WTC11 (cell line): ENCODE results near the gene FBN3.

Source experiments
- CREM ChIP-seq: sonication (generic); formaldehyde crosslinking; IDR thresholded peaks from 2 replicates; pipeline ENCODE4 v1.8.1; 2022; ENCODE audit warnings: mild to moderate bottlenecking, missing genetic modification reagents, moderate library complexity
- NFYB ChIP-seq: sonication (generic); formaldehyde crosslinking; conservative IDR thresholded peaks from 2 replicates; pipeline ENCODE4 v1.8.0; 2022; ENCODE audit warnings: low read depth, missing genetic modification reagents
- ZNF138 ChIP-seq: sonication (generic); formaldehyde crosslinking; conservative IDR thresholded peaks from 2 replicates; pipeline ENCODE4 v1.8.1; 2022; ENCODE audit warnings: mild to moderate bottlenecking, moderate library complexity, missing genetic modification reagents
- TF ChIP-seq, protein P1 (sequence below): fragments of 200-600 bp; IDR thresholded peaks from 2 replicates; pipeline ENCODE4 v1.8.0; 2022; ENCODE audit warnings: antibody characterized with exemption
- TF ChIP-seq, protein P2 (sequence below): sonication (generic); formaldehyde crosslinking; IDR thresholded peaks from 2 replicates; pipeline ENCODE4 v1.8.1; 2022; ENCODE audit warnings: missing genetic modification reagents, borderline replicate concordance
- TF ChIP-seq, protein P3 (sequence below): fragments of 250-450 bp; sonication (Bioruptor Pico); IDR thresholded peaks from 2 replicates; pipeline ENCODE4 v1.9.0; 2021; ENCODE audit warnings: mild to moderate bottlenecking, borderline replicate concordance
- TF ChIP-seq, protein P4 (sequence below): sonication (generic); formaldehyde crosslinking; IDR thresholded peaks from 2 replicates; pipeline ENCODE4 v1.8.1; 2022; ENCODE audit warnings: mild to moderate bottlenecking, missing genetic modification reagents, moderate library complexity, borderline replicate concordance
- TF ChIP-seq, protein P5 (sequence below): sonication (generic); formaldehyde crosslinking; IDR thresholded peaks from 2 replicates; pipeline ENCODE4 v1.8.0; 2023; ENCODE audit warnings: missing genetic modification reagents
- TF ChIP-seq, protein P6 (sequence below): sonication (generic); formaldehyde crosslinking; IDR thresholded peaks from 2 replicates; pipeline ENCODE4 v1.8.1; 2023; ENCODE audit warnings: mild to moderate bottlenecking, missing genetic modification reagents, moderate library complexity
- TF ChIP-seq, protein P7 (sequence below): sonication (generic); formaldehyde crosslinking; IDR thresholded peaks from 2 replicates; pipeline ENCODE4 v1.8.0; 2022; ENCODE audit warnings: mild to moderate bottlenecking, missing genetic modification reagents
- TF ChIP-seq, protein P8 (sequence below): fragments of 250-450 bp; sonication (Bioruptor Pico); conservative IDR thresholded peaks from 2 replicates; pipeline ENCODE4 v1.9.0; 2021; ENCODE audit warnings: mild to moderate bottlenecking

DNA sequence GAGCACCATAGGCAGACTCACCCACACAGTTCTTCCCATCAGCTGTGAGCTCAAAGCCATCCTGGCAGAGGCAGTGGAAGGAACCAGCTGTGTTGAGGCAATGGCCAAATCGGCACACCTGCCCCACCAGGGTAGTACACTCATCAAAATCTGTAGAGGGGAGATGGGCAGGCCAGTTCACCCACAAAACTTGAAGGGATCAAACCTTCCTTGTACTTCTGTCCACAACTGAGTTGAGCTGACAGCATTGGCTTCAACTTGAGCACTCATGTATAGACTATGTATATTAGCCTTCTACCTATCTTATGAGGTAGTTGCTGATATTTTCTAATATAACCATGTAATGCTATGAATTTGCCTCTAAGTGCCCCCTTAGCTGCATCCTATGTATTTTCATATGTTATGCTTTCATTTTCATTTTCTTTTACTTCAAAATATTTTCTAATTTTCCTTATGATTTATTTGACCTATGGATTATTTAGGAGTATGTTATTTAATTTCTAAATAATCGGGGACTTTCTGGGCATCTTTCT lies 54.0 kb downstream of the FBN3 start:
- TF ChIP-seq, protein P1, sequence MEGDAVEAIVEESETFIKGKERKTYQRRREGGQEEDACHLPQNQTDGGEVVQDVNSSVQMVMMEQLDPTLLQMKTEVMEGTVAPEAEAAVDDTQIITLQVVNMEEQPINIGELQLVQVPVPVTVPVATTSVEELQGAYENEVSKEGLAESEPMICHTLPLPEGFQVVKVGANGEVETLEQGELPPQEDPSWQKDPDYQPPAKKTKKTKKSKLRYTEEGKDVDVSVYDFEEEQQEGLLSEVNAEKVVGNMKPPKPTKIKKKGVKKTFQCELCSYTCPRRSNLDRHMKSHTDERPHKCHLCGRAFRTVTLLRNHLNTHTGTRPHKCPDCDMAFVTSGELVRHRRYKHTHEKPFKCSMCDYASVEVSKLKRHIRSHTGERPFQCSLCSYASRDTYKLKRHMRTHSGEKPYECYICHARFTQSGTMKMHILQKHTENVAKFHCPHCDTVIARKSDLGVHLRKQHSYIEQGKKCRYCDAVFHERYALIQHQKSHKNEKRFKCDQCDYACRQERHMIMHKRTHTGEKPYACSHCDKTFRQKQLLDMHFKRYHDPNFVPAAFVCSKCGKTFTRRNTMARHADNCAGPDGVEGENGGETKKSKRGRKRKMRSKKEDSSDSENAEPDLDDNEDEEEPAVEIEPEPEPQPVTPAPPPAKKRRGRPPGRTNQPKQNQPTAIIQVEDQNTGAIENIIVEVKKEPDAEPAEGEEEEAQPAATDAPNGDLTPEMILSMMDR, result no peak
- TF ChIP-seq, protein P2, sequence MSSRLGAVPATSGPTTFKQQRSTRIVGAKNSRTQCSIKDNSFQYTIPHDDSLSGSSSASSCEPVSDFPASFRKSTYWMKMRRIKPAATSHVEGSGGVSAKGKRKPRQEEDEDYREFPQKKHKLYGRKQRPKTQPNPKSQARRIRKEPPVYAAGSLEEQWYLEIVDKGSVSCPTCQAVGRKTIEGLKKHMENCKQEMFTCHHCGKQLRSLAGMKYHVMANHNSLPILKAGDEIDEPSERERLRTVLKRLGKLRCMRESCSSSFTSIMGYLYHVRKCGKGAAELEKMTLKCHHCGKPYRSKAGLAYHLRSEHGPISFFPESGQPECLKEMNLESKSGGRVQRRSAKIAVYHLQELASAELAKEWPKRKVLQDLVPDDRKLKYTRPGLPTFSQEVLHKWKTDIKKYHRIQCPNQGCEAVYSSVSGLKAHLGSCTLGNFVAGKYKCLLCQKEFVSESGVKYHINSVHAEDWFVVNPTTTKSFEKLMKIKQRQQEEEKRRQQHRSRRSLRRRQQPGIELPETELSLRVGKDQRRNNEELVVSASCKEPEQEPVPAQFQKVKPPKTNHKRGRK (CRISPR knock-in tag), result no peak
- TF ChIP-seq ZNF138 (CRISPR knock-in tag) (no peak), NFYB (CRISPR knock-in tag) (no peak), CREM (CRISPR knock-in tag) (no peak)
- TF ChIP-seq, protein P3, sequence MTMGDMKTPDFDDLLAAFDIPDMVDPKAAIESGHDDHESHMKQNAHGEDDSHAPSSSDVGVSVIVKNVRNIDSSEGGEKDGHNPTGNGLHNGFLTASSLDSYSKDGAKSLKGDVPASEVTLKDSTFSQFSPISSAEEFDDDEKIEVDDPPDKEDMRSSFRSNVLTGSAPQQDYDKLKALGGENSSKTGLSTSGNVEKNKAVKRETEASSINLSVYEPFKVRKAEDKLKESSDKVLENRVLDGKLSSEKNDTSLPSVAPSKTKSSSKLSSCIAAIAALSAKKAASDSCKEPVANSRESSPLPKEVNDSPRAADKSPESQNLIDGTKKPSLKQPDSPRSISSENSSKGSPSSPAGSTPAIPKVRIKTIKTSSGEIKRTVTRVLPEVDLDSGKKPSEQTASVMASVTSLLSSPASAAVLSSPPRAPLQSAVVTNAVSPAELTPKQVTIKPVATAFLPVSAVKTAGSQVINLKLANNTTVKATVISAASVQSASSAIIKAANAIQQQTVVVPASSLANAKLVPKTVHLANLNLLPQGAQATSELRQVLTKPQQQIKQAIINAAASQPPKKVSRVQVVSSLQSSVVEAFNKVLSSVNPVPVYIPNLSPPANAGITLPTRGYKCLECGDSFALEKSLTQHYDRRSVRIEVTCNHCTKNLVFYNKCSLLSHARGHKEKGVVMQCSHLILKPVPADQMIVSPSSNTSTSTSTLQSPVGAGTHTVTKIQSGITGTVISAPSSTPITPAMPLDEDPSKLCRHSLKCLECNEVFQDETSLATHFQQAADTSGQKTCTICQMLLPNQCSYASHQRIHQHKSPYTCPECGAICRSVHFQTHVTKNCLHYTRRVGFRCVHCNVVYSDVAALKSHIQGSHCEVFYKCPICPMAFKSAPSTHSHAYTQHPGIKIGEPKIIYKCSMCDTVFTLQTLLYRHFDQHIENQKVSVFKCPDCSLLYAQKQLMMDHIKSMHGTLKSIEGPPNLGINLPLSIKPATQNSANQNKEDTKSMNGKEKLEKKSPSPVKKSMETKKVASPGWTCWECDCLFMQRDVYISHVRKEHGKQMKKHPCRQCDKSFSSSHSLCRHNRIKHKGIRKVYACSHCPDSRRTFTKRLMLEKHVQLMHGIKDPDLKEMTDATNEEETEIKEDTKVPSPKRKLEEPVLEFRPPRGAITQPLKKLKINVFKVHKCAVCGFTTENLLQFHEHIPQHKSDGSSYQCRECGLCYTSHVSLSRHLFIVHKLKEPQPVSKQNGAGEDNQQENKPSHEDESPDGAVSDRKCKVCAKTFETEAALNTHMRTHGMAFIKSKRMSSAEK (CRISPR knock-in tag), result no peak
- TF ChIP-seq, protein P4, sequence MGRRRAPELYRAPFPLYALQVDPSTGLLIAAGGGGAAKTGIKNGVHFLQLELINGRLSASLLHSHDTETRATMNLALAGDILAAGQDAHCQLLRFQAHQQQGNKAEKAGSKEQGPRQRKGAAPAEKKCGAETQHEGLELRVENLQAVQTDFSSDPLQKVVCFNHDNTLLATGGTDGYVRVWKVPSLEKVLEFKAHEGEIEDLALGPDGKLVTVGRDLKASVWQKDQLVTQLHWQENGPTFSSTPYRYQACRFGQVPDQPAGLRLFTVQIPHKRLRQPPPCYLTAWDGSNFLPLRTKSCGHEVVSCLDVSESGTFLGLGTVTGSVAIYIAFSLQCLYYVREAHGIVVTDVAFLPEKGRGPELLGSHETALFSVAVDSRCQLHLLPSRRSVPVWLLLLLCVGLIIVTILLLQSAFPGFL (CRISPR knock-in tag), result no peak
- TF ChIP-seq, protein P5, sequence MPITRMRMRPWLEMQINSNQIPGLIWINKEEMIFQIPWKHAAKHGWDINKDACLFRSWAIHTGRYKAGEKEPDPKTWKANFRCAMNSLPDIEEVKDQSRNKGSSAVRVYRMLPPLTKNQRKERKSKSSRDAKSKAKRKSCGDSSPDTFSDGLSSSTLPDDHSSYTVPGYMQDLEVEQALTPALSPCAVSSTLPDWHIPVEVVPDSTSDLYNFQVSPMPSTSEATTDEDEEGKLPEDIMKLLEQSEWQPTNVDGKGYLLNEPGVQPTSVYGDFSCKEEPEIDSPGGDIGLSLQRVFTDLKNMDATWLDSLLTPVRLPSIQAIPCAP (CRISPR knock-in tag), result no peak
- TF ChIP-seq, protein P6, sequence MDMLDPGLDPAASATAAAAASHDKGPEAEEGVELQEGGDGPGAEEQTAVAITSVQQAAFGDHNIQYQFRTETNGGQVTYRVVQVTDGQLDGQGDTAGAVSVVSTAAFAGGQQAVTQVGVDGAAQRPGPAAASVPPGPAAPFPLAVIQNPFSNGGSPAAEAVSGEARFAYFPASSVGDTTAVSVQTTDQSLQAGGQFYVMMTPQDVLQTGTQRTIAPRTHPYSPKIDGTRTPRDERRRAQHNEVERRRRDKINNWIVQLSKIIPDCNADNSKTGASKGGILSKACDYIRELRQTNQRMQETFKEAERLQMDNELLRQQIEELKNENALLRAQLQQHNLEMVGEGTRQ (CRISPR knock-in tag), result no peak
- TF ChIP-seq, protein P7, sequence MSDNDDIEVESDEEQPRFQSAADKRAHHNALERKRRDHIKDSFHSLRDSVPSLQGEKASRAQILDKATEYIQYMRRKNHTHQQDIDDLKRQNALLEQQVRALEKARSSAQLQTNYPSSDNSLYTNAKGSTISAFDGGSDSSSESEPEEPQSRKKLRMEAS (CRISPR knock-in tag), result no peak
- TF ChIP-seq, protein P8, sequence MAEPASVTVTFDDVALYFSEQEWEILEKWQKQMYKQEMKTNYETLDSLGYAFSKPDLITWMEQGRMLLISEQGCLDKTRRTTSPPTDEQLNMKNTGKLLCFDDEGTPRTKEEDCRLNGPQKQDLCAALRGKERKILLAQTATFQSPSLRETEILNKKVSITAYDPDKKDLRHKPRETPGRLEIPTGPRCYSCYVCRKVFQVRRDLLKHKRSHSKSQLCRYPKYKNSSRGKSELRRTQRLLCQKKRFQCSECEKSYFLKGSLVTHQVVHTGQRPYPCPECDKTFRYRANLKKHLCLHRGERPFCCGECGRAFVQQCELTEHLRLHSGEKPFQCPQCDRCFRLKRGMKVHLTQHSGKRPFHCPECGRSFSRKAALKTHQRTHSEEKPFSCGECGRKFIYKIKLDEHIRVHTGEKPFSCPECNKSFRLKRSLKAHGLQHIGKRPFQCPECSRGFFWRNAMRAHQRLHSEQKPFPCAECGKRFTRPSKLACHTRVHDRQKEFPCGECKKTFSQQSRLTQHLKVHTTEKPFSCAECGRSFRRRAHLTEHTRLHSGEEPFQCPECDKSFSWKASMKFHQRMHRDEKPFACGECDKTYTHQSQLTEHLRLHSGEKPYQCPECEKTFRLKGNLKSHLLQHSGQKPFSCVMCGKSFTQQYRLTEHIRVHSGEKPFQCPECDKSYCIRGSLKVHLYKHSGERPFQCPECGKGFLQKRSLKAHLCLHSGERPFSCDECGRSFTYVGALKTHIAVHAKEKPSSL (CRISPR knock-in tag), result no peak
